Neuronal stem cell (in vitro differentiated cells): ENCODE data around the gene LILRA1.
A peak's percentile ranks its signal among the peaks of the same experiment; 100 is the strongest.
"Not testable (repeated sequence)": the region's sequence is repeated elsewhere in the genome, so short reads cannot be mapped to it uniquely, and the experiment has no call there.

Experiments used
- DNase-seq: peaks from one replicate; pipeline ENCODE4 v3.0.0-alpha.2; 2013; ENCODE audit warnings: low spot score
- H2AFZ ChIP-seq: one replicate; pipeline ENCODE4 v1.6.1; 2013; ENCODE audit warnings: mild to moderate bottlenecking, low read length, inconsistent platforms
- H2AK5ac ChIP-seq: 2 replicates; pipeline ENCODE4 v1.6.1; 2013; ENCODE audit warnings: low read depth, mild to moderate bottlenecking, inconsistent platforms, low read length, moderate library complexity, mixed read lengths
- H2BK120ac ChIP-seq: 2 replicates; pipeline ENCODE4 v1.6.1; 2013; ENCODE audit warnings: low read depth, mild to moderate bottlenecking, inconsistent platforms, low read length, moderate library complexity, mixed read lengths
- H2BK12ac ChIP-seq: one replicate; pipeline ENCODE4 v1.6.1; 2013; ENCODE audit warnings: low read length, inconsistent platforms
- H2BK15ac ChIP-seq: 2 replicates; pipeline ENCODE4 v1.6.1; 2013; ENCODE audit warnings: mild to moderate bottlenecking, low read length, inconsistent platforms, mixed read lengths
- H2BK5ac ChIP-seq: one replicate; pipeline ENCODE4 v1.6.1; 2013; ENCODE audit warnings: inconsistent platforms, mild to moderate bottlenecking, low read length, moderate library complexity
- H3K14ac ChIP-seq: one replicate; pipeline ENCODE4 v1.6.1; 2013; ENCODE audit warnings: low read length, inconsistent platforms
- H3K18ac ChIP-seq: 2 replicates; pipeline ENCODE4 v1.6.1; 2013; ENCODE audit warnings: low read length, inconsistent platforms
- H3K23ac ChIP-seq: 2 replicates; pipeline ENCODE4 v1.6.1; 2013; ENCODE audit warnings: low read depth, mild to moderate bottlenecking, mixed read lengths, low read length, inconsistent platforms; ENCODE audit not compliant: poor library complexity
- H3K27ac ChIP-seq: replicated peaks from 3 replicates; pipeline ENCODE4 v1.5.1; 2013; ENCODE audit warnings: low read length, inconsistent platforms
- H3K27me3 ChIP-seq, 3 experiments: 2 replicates each; pipeline ENCODE4 v1.6.1; 2013; ENCODE audit warnings: low read length in 3 of 3, mild to moderate bottlenecking in 2 of 3, inconsistent platforms in 1 of 3, low read depth in 1 of 3, mixed read lengths in 1 of 3, moderate library complexity in 1 of 3; ENCODE audit not compliant: control insufficient read depth in 3 of 3, insufficient read depth in 3 of 3
- H3K36me3 ChIP-seq, 2 donors: replicated peaks in 1 of 2; 2 replicates each; pipeline ENCODE4 v1.6.1; 2013; ENCODE audit warnings: low read length in 2 of 2; ENCODE audit not compliant: control insufficient read depth in 2 of 2, insufficient read depth in 2 of 2
- H3K4ac ChIP-seq: 2 replicates; pipeline ENCODE4 v1.6.1; 2013; ENCODE audit warnings: inconsistent platforms, mild to moderate bottlenecking, low read length, moderate library complexity
- H3K4me1 ChIP-seq, 2 donors: 1 replicate in 1 of 2; 2 replicates in 1 of 2; pipeline ENCODE4 v1.6.1; 2013; ENCODE audit warnings: low read length in 2 of 2, low read depth in 1 of 2; ENCODE audit not compliant: control insufficient read depth in 2 of 2, insufficient read depth in 1 of 2
- H3K4me2 ChIP-seq: one replicate; pipeline ENCODE4 v1.6.1; 2013; ENCODE audit warnings: mild to moderate bottlenecking, low read length, inconsistent platforms; ENCODE audit not compliant: insufficient read depth, poor library complexity, severe bottlenecking
- H3K4me3 ChIP-seq, 2 donors: 2 replicates each; pipeline ENCODE4 v1.5.1; 2013; ENCODE audit warnings: low read length in 2 of 2, mild to moderate bottlenecking in 2 of 2, inconsistent platforms in 1 of 2, moderate library complexity in 1 of 2
- H3K79me1 ChIP-seq: one replicate; pipeline ENCODE4 v1.6.1; 2013; ENCODE audit warnings: low read depth, mild to moderate bottlenecking, inconsistent platforms, low read length, moderate library complexity
- H3K9ac ChIP-seq: one replicate; pipeline ENCODE4 v1.6.1; 2013; ENCODE audit warnings: mild to moderate bottlenecking, low read depth, low read length, inconsistent platforms; ENCODE audit not compliant: poor library complexity
- H3K9me3 ChIP-seq, 2 donors: replicated peaks in 1 of 2; 2 replicates each; pipeline versions ENCODE3 to v1.6.1; 2013; ENCODE audit warnings: low read length in 2 of 2, mild to moderate bottlenecking in 2 of 2, inconsistent platforms in 1 of 2, low read depth in 1 of 2, mixed read lengths in 1 of 2, moderate library complexity in 1 of 2; ENCODE audit not compliant: control insufficient read depth in 2 of 2, insufficient read depth in 1 of 2
- H4K8ac ChIP-seq: one replicate; pipeline ENCODE4 v1.6.1; 2013; ENCODE audit warnings: low read depth, mild to moderate bottlenecking, inconsistent platforms, low read length, moderate library complexity
- H4K91ac ChIP-seq: one replicate; pipeline ENCODE4 v1.6.1; 2013; ENCODE audit warnings: low read length, low read depth, mild to moderate bottlenecking, inconsistent platforms; ENCODE audit not compliant: poor library complexity
- WGBS, 2 donors: extraction: QIAGEN DNeasy Blood & Tissue Kit; methylation state at CpG; one replicate each; pipeline ENCODE4 v1.1.7; 2013; ENCODE audit warnings: missing lambda C conversion rate in 2 of 2, mixed read lengths in 1 of 2; ENCODE audit not compliant: insufficient read length in 2 of 2, insufficient replicate concordance in 1 of 2; ENCODE audit errors: extremely low coverage in 2 of 2; 5-methylcytosine and 5-hydroxymethylcytosine counted together

LILRA1 gene

GRCh38 chr19:54576411-54576976 lies 16.9 kb upstream of the LILRA1 start:
- Histone ChIP-seq H3K27me3 (peaks cover 0 to 21% (median 0%) of the 10 kb centered on the region in 3 experiments), H2BK5ac (peak overlapping the region; percentile 29), H2BK12ac (no peak overlapping the region), H3K4me1 (no peaks in the 10 kb centered on the region), H3K14ac (no peak overlapping the region), H3K4me2 (no peak overlapping the region), H3K27ac (no peak overlapping the region), H3K4ac (peak overlapping the region; percentile 37), H2BK120ac (no peak overlapping the region), H3K79me1 (no peaks in the 10 kb centered on the region), H3K9ac (no peak overlapping the region), H3K9me3 (peaks cover 0 to 26% of the 10 kb centered on the region in 2 donors), H3K18ac (no peak overlapping the region), H2AFZ (no peak overlapping the region), H2BK15ac (no peak overlapping the region), H4K8ac (no peak overlapping the region), H3K23ac (no peak overlapping the region), H2AK5ac (no peak overlapping the region), H3K36me3 (no peaks in the 10 kb centered on the region), H4K91ac (no peak overlapping the region), H3K4me3 (peak overlapping the region in 1 of 2 donors; percentile 27)
- no peak for DNase-seq
- no CpG with 5 or more reads among the region's 6 CpGs for WGBS, 2 donors

GRCh38 chr19:54577334-54577733 lies 16.1 kb upstream of the LILRA1 start:
- H3K9ac ChIP-seq: no peak overlapping the region
- no peaks in the 10 kb centered on the region for H3K4me1 ChIP-seq
- WGBS, 2 donors: no CpG with 5 or more reads among the region's 3 CpGs
- H3K27me3 ChIP-seq: peaks cover 0 to 21% (median 0%) of the 10 kb centered on the region in 3 experiments
- no peak overlapping the region for H2AK5ac ChIP-seq
- H3K14ac ChIP-seq: no peak overlapping the region
- H2BK120ac ChIP-seq: no peak overlapping the region
- H2AFZ ChIP-seq: no peak overlapping the region
- no peak for DNase-seq
- no peak overlapping the region for H2BK15ac ChIP-seq
- no peak overlapping the region for H3K18ac ChIP-seq
- no peak overlapping the region for H2BK12ac ChIP-seq
- no peak overlapping the region for H3K4ac ChIP-seq
- H3K4me2 ChIP-seq: no peak overlapping the region
- no peak overlapping the region for H3K27ac ChIP-seq
- no peak overlapping the region for H2BK5ac ChIP-seq
- H3K79me1 ChIP-seq: no peaks in the 10 kb centered on the region
- no peaks in the 10 kb centered on the region for H3K36me3 ChIP-seq
- no peak overlapping the region for H3K4me3 ChIP-seq
- H3K23ac ChIP-seq: no peak overlapping the region
- H4K8ac ChIP-seq: no peak overlapping the region
- H3K9me3 ChIP-seq: peaks cover 0 to 25% of the 10 kb centered on the region in 2 donors
- H4K91ac ChIP-seq: no peak overlapping the region

GRCh38 chr19:54578268-54578667 lies 15.2 kb upstream of the LILRA1 start:
- peaks cover 0 to 18% (median 0%) of the 10 kb centered on the region in 3 experiments for H3K27me3 ChIP-seq
- H3K23ac ChIP-seq, H3K14ac ChIP-seq, DNase-seq, H3K4me2 ChIP-seq, H3K18ac ChIP-seq, H3K79me1 ChIP-seq, H3K27ac ChIP-seq, H2AFZ ChIP-seq, H3K4me3 ChIP-seq, H2BK120ac ChIP-seq, H2BK5ac ChIP-seq, H3K4ac ChIP-seq, H3K4me1 ChIP-seq, H3K9ac ChIP-seq, H2BK15ac ChIP-seq, H2AK5ac ChIP-seq, H2BK12ac ChIP-seq, H3K36me3 ChIP-seq, H4K91ac ChIP-seq, H4K8ac ChIP-seq: not testable (repeated sequence)
- H3K9me3 ChIP-seq: peaks cover 0 to 21% of the 10 kb centered on the region in 2 donors
- WGBS, 2 donors: no CpG with 5 or more reads among the region's 5 CpGs

DNA sequence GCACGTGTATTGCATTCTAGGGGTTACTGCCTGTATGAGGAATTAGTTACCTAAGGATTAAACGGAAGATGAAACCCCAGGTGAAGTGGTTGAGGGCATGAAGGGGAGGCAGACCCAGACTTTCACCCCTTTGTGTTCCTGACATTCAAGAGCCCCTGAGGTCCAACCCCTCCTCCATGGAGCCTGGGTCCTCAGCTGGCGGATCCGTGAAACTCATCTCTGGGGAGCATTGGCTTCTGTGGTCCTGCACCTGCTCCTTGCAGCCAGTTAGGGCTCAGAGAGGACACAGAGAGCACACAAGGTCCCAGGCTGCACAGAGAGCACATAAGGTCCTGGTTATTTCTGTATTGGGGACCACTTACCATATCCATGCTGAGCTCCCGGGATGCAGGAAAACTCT lies 7.0 kb upstream of the LILRA1 start:
- H3K79me1 ChIP-seq: no peaks in the 10 kb centered on the region
- H2BK5ac ChIP-seq: no peak overlapping the region
- DNase-seq: no peak
- H4K8ac ChIP-seq: no peak overlapping the region
- no peak overlapping the region for H4K91ac ChIP-seq
- peaks cover 0 to 24% of the 10 kb centered on the region in 2 donors for H3K9me3 ChIP-seq
- no peak overlapping the region for H2BK12ac ChIP-seq
- H3K36me3 ChIP-seq: no peaks in the 10 kb centered on the region
- H3K18ac ChIP-seq: no peak overlapping the region
- H2BK15ac ChIP-seq: no peak overlapping the region
- no peaks in the 10 kb centered on the region for H3K4me1 ChIP-seq
- WGBS, 2 donors: no CpG with 5 or more reads among the region's 5 CpGs
- H3K4ac ChIP-seq: no peak overlapping the region
- no peak overlapping the region for H2BK120ac ChIP-seq
- H3K4me2 ChIP-seq: no peak overlapping the region
- H3K27ac ChIP-seq: no peak overlapping the region
- H3K27me3 ChIP-seq: peaks cover 0 to 3% (median 1%) of the 10 kb centered on the region in 3 experiments
- H2AK5ac ChIP-seq: no peak overlapping the region
- no peak overlapping the region for H2AFZ ChIP-seq
- no peak overlapping the region for H3K14ac ChIP-seq
- H3K4me3 ChIP-seq: peak overlapping the region in 1 of 2 donors; percentile 31
- H3K23ac ChIP-seq: no peak overlapping the region
- H3K9ac ChIP-seq: no peak overlapping the region
